Measurements from ENCODE around the gene HADH. TPM values are rescaled to one million over a fixed set of nuclear protein-coding genes. Genes with fewer than 3 reads are reported as not detected.
"Not testable (repeated sequence)": the region's sequence is repeated elsewhere in the genome, so short reads cannot be mapped to it uniquely, and the experiment has no call there.

Gene HADH
- total and polyA plus RNA-seq, 7 experiments from 2014 or later = 16.5 to 45.1 (median 30.1) TPM

DNA sequence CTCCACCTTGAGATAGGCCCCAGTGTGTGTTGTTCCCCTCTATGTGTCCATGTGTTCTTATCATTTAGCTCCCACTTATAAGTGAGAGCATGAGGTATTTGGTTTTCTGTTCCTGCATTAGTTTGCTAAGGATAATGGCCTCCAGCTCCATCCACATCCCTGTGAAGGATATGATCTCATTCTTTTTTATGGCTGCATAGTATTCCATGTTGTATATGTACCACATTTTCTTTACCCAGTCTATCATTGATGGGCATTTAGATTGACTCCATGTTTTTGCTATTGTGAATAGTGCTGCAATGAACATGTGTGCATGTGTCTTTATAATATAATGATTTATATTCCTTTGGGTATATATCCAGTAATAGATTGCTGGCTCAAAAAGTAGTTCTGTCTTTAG lies 22.2 kb upstream of the HADH start:
- intact Hi-C loops (cut with micrococcal nuclease) = not testable (repeated sequence)

DNA sequence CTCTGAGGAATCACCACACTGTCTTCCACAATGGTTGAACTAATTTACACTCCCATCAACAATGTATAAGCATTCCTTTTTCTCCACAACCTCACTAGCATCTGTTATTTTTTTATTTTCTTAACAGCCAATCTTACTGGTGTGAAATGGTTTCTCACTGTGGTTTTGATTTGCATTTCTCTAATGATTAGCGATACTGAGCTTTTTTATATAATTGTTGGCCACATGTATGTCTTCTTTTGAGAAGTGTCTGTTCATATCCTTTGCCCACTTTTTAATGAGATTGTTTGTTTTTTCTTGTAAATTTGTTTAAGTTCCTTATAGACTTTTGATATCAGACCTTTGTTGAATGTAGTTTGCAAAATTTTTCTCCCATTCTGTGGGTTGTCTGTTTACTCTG lies 21.8 kb upstream of the HADH start:
- H3K4me3 Mint-ChIP-seq; H3K4me1 ChIP-seq (ENCODE audit: control insufficient read depth in 2 of 2, insufficient read depth in 2 of 2, low read length in 2 of 2); H3K27ac Mint-ChIP-seq; H3K9me3 ChIP-seq (ENCODE audit: control insufficient read depth in 2 of 3, low read length in 3 of 3); H3K9me3 Mint-ChIP-seq; H3K27me3 ChIP-seq (ENCODE audit: control insufficient read depth in 2 of 2, insufficient read depth in 2 of 2, low read length in 2 of 2); H3K27ac ChIP-seq (ENCODE audit: low read depth, low read length); ATAC-seq; H3K36me3 ChIP-seq (ENCODE audit: control insufficient read depth in 2 of 3, insufficient read depth in 3 of 3, low read length in 3 of 3); H3K4me1 Mint-ChIP-seq; intact Hi-C loops (cut with micrococcal nuclease); H3K4me3 ChIP-seq (ENCODE audit: low read length); DNase-seq; POLR2A ChIA-PET; H3K36me3 Mint-ChIP-seq: not testable (repeated sequence)
- CTCF ChIA-PET = interaction anchor here (0.7 kb wide), 1 partner anchor 93 kb away, joined by 3 read pairs; no protein-coding TSS in a partner anchor
- peaks cover 0 to 11% (median 5%) of the 10 kb centered on the region in 5 donors for H3K27me3 Mint-ChIP-seq

More for the DNA sequence above, 22.2 kb upstream of the HADH start:
- H3K4me1 Mint-ChIP-seq; H3K4me3 Mint-ChIP-seq; H3K36me3 Mint-ChIP-seq; H3K27ac ChIP-seq (ENCODE audit: low read depth, low read length); POLR2A ChIA-PET; DNase-seq; H3K9me3 ChIP-seq (ENCODE audit: control insufficient read depth in 2 of 3, low read length in 3 of 3); H3K4me3 ChIP-seq (ENCODE audit: low read length); H3K27me3 ChIP-seq (ENCODE audit: control insufficient read depth in 2 of 2, insufficient read depth in 2 of 2, low read length in 2 of 2); ATAC-seq; H3K9me3 Mint-ChIP-seq; H3K4me1 ChIP-seq (ENCODE audit: control insufficient read depth in 2 of 2, insufficient read depth in 2 of 2, low read length in 2 of 2); H3K36me3 ChIP-seq (ENCODE audit: control insufficient read depth in 2 of 3, insufficient read depth in 3 of 3, low read length in 3 of 3); H3K27ac Mint-ChIP-seq: not testable (repeated sequence)
- CTCF ChIA-PET = interaction anchor here (0.7 kb wide), 1 partner anchor 93 kb away, joined by 3 read pairs; no protein-coding TSS in a partner anchor
- peaks cover 0 to 11% (median 5%) of the 10 kb centered on the region in 5 donors for H3K27me3 Mint-ChIP-seq

DNA sequence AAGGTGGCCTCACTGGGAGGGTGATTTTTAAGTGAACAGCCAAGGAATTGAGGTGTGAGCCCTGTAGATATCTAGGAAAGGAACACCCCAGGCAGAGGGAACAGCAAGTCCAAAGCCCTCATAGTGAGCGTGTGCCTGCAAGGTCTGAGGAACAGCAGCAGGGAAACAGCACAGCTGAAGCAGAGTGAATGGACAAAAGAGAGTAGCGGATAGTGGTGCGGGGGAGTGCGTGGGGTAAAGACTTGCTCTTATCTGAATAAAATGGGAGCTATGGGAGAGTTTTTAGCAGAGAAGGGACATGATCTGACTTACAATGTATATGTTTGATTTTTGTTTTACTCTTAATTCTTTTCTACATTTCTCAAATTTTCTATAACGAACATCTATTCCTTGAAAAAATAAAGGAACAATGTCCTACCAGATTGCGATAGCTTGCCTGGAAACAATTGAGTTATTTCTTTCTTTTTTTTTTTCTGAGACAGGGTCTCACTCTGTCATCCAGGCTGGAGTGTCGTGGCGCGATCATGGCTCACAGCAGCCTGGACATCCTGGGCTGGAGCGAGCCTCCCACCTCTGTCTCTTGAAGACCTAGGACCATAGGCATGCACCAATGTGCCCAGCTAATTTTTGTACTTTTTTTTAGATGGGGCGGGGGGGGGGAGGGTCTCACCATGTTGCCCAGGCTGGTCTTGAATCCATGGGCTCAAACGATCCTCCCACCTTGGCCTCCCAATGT lies 19.5 kb upstream of the HADH start:
- H3K27me3 Mint-ChIP-seq = peaks cover 0 to 15% (median 5%) of the 10 kb centered on the region in 5 donors
- H3K9me3 Mint-ChIP-seq = peaks cover 0 to 8% (median 0%) of the 10 kb centered on the region in 11 donors
- no peaks in the 10 kb centered on the region for H3K9me3 ChIP-seq (ENCODE audit: control insufficient read depth in 2 of 3, low read length in 3 of 3)
- H3K36me3 ChIP-seq (ENCODE audit: control insufficient read depth in 2 of 3, insufficient read depth in 3 of 3, low read length in 3 of 3) = no peaks in the 10 kb centered on the region
- intact Hi-C loops (cut with micrococcal nuclease) = no loop called here
- ChIA-PET POLR2A (interaction anchor here (0.6 kb wide), 2 partner anchors 11 to 639 kb away, joined by 3 to 4 read pairs; no protein-coding TSS in a partner anchor), CTCF (interaction anchor here (0.6 kb wide), 2 partner anchors 658 to 1849 kb away, joined by 3 to 4 read pairs; no protein-coding TSS in a partner anchor)
- peak overlapping the region in 1 of 9 donors; percentile 62 for H3K27ac Mint-ChIP-seq
- no peak overlapping the region for H3K27ac ChIP-seq (ENCODE audit: low read depth, low read length)
- ATAC-seq = no peak
- no peaks in the 10 kb centered on the region for H3K4me1 ChIP-seq (ENCODE audit: control insufficient read depth in 2 of 2, insufficient read depth in 2 of 2, low read length in 2 of 2)
- H3K36me3 Mint-ChIP-seq = peaks cover 0 to 4% (median 0%) of the 10 kb centered on the region in 5 donors
- peaks cover 0 to 5% (median 0%) of the 10 kb centered on the region in 7 donors for H3K4me1 Mint-ChIP-seq
- H3K4me3 ChIP-seq (ENCODE audit: low read length) = no peak overlapping the region
- DNase-seq = no peak
- H3K4me3 Mint-ChIP-seq = no peak overlapping the region
- no peaks in the 10 kb centered on the region for H3K27me3 ChIP-seq (ENCODE audit: control insufficient read depth in 2 of 2, insufficient read depth in 2 of 2, low read length in 2 of 2)

DNA sequence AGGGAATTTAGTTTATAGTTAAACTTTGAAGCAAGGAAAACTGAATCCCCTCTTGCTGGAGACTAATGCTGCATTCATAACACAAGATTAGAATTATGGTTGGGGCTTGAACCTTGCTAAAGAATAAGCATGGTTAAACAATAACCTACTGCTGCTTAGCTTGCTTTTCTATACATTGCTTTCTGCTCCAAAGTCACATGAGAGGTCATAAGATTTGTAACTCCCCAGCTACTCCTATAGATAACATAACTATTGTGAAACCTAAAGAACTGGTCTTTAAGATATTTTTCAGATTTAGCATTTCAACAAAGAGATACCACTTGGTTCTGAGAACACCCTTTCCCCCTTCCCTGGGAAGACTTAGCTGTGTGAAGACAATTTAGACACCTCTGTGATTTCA lies 17.1 kb upstream of the HADH start:
- no peak overlapping the region for H3K27ac Mint-ChIP-seq
- intact Hi-C loops (cut with micrococcal nuclease) = no loop called here
- H3K36me3 Mint-ChIP-seq = peaks cover 0 to 8% (median 0%) of the 10 kb centered on the region in 5 donors
- Histone ChIP-seq H3K27me3 (ENCODE audit: control insufficient read depth in 2 of 2, insufficient read depth in 2 of 2, low read length in 2 of 2) (no peaks in the 10 kb centered on the region), H3K36me3 (ENCODE audit: control insufficient read depth in 2 of 3, insufficient read depth in 3 of 3, low read length in 3 of 3) (no peaks in the 10 kb centered on the region), H3K27ac (ENCODE audit: low read depth, low read length) (no peak overlapping the region), H3K4me1 (ENCODE audit: control insufficient read depth in 2 of 2, insufficient read depth in 2 of 2, low read length in 2 of 2) (no peaks in the 10 kb centered on the region), H3K9me3 (ENCODE audit: control insufficient read depth in 2 of 3, low read length in 3 of 3) (no peaks in the 10 kb centered on the region), H3K4me3 (ENCODE audit: low read length) (no peak overlapping the region)
- DNase-seq = no peak
- H3K4me3 Mint-ChIP-seq = no peak overlapping the region
- H3K27me3 Mint-ChIP-seq = peaks cover 0 to 20% (median 5%) of the 10 kb centered on the region in 5 donors
- H3K4me1 Mint-ChIP-seq = peaks cover 0 to 5% (median 0%) of the 10 kb centered on the region in 7 donors
- ChIA-PET CTCF (no interaction called here), POLR2A (interaction anchor here (0.7 kb wide), 1 partner anchor 988 kb away, joined by 5 read pairs; no protein-coding TSS in a partner anchor)
- peaks cover 0 to 11% (median 2%) of the 10 kb centered on the region in 11 donors for H3K9me3 Mint-ChIP-seq
- ATAC-seq = no peak

DNA sequence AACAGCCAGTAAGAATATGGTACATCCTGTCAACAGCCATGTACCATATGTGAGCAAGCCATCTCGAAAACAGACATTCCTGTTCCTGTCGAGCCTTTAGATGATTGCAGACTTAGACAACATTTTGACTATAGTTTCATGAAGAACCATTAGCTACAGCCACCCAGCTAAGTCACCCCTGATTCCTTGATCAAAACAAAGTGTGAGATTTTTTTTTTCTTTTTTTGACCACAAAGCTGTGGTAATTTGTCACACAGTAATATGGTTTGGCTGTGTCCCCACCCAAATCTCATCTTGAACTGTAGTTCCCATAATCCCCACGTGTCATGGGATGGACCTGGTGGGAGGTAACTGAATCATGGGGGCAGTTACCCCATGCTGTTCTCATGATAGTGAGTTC lies 15.2 kb upstream of the HADH start:
- Mint-ChIP-seq H3K4me3 (no peak overlapping the region), H3K4me1 (peaks cover 0 to 5% (median 2%) of the 10 kb centered on the region in 7 donors), H3K9me3 (peaks cover 0 to 10% (median 2%) of the 10 kb centered on the region in 11 donors), H3K27ac (no peak overlapping the region), H3K27me3 (peaks cover 0 to 16% (median 5%) of the 10 kb centered on the region in 5 donors), H3K36me3 (peaks cover 0 to 8% (median 0%) of the 10 kb centered on the region in 5 donors)
- H3K9me3 ChIP-seq (ENCODE audit: control insufficient read depth in 2 of 3, low read length in 3 of 3) = no peaks in the 10 kb centered on the region
- DNase-seq = no peak
- no peak overlapping the region for H3K4me3 ChIP-seq (ENCODE audit: low read length)
- intact Hi-C loops (cut with micrococcal nuclease) = no loop called here
- ATAC-seq = no peak
- no peak overlapping the region for H3K27ac ChIP-seq (ENCODE audit: low read depth, low read length)
- H3K27me3 ChIP-seq (ENCODE audit: control insufficient read depth in 2 of 2, insufficient read depth in 2 of 2, low read length in 2 of 2) = no peaks in the 10 kb centered on the region
- H3K4me1 ChIP-seq (ENCODE audit: control insufficient read depth in 2 of 2, insufficient read depth in 2 of 2, low read length in 2 of 2) = no peaks in the 10 kb centered on the region
- no peaks in the 10 kb centered on the region for H3K36me3 ChIP-seq (ENCODE audit: control insufficient read depth in 2 of 3, insufficient read depth in 3 of 3, low read length in 3 of 3)
- ChIA-PET CTCF (no interaction called here), POLR2A (no interaction called here)

DNA sequence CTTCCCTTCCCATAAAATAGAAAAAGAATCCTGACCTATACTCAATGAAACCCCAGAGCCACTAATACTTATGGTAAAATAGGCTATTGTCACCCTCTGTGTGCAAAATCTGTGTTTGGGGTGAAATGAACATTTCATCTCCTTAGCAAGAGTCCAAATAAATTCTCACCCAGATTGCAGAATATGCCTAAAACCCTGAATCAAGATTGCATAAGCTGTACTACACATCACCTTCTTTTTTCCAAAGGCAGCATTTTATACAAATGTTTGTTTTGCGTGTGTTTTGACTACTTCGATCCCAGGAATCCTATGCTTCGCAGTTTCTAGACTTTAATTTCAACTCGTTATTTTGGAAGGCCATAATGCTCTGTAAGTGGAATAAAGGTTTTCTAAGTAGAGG lies 12.2 kb upstream of the HADH start:
- Histone ChIP-seq H3K9me3 (ENCODE audit: control insufficient read depth in 2 of 3, low read length in 3 of 3) (peaks cover 0 to 6% (median 0%) of the 10 kb centered on the region in 3 experiments), H3K27ac (ENCODE audit: low read depth, low read length) (no peak overlapping the region), H3K4me3 (ENCODE audit: low read length) (no peak overlapping the region), H3K27me3 (ENCODE audit: control insufficient read depth in 2 of 2, insufficient read depth in 2 of 2, low read length in 2 of 2) (no peaks in the 10 kb centered on the region), H3K4me1 (ENCODE audit: control insufficient read depth in 2 of 2, insufficient read depth in 2 of 2, low read length in 2 of 2) (no peaks in the 10 kb centered on the region), H3K36me3 (ENCODE audit: control insufficient read depth in 2 of 3, insufficient read depth in 3 of 3, low read length in 3 of 3) (no peaks in the 10 kb centered on the region)
- Mint-ChIP-seq H3K4me1 (peaks cover 0 to 10% (median 8%) of the 10 kb centered on the region in 7 donors), H3K27me3 (peaks cover 0 to 9% (median 0%) of the 10 kb centered on the region in 5 donors), H3K27ac (no peak overlapping the region), H3K4me3 (no peak overlapping the region), H3K9me3 (peaks cover 0 to 23% (median 5%) of the 10 kb centered on the region in 11 donors), H3K36me3 (peaks cover 0 to 8% (median 2%) of the 10 kb centered on the region in 5 donors)
- ATAC-seq (no peak), DNase-seq (no peak)
- intact Hi-C loops (cut with micrococcal nuclease) = no loop called here
- POLR2A ChIA-PET = no interaction called here
- CTCF ChIA-PET = no interaction called here
